ENCODE results near the gene ARFGAP3.

GRCh38 chr22:42770448-42770726, 86.7 kb downstream of the ARFGAP3 start:
- TF ChIP-seq EZH2 (IDR thresholded peaks at IDR 0.05) (no peak), POLR2AphosphoS5 (IDR thresholded peaks at IDR 0.05; ENCODE audit: borderline replicate concordance, low read depth, low read length) (no peak), FOXP2 (optimal IDR thresholded peaks at IDR 0.05; ENCODE audit: control extremely low read depth, extremely low read length, insufficient read depth) (no peak)

Data from SK-N-MC (cell line).